Measurements from ENCODE around the gene DNAH14. TPM values are rescaled to one million over a fixed set of nuclear protein-coding genes. Genes with fewer than 3 reads are reported as not detected.

The DNAH14 gene
- total and polyA plus RNA-seq, 10 of the 15 experiments (the other 5 are each of a cell fraction or from before 2014, with no cell fraction given) = 2.0 to 7.9 (median 4.8) TPM

DNA sequence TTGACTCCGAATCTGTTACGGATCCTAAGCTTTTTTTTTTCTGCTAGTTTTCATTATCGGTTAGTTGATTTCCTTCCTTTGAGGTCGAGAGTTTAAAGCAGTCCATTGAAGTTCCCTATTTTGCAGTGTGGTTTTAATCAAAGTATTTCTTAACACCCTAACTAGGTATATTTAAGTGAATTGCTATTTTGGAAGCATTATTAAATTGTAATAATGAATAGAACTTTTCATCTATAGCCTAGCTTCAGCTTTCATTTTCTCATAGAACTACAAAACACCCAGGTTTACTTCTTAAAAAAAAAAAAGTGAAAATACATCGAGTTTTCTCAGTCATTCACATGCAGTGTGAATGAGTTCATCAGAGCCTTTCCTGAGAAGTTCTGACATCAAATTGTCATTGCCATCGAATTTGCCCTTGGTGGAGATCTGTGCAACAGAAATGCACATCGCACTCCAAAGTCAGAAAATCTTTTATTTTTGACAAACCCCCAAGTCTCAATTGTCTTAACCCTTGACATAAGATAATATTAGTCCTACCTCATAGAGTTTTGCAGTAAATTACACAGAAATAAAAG is 499.5 kb downstream of the DNAH14 start:
- ATAC-seq = no peak
- ChIA-PET RAD21 (ENCODE audit: unreplicated experiment) (interaction anchor here (1.2 to 2.8 kb wide), 3 partner anchors 13 to 39 kb away, joined by 4 to 13 read pairs (median 5); no protein-coding TSS in a partner anchor), SMC1A (ENCODE audit: uncharacterized antibody, unreplicated experiment) (interaction anchor here (8.1 kb wide), 1 partner anchor 14 kb away, joined by 108 read pairs; no protein-coding TSS in a partner anchor), CTCF (interaction anchor here (1.1 to 6.9 kb wide), 4 partner anchors 12 to 110 kb away, joined by 3 to 53 read pairs (median 5); no protein-coding TSS in a partner anchor), POLR2A (interaction anchor here (0.6 to 4.0 kb wide), 7 partner anchors 12 to 570 kb away, joined by 3 to 31 read pairs (median 4); partner anchors contain the start of gene SDE2)
- Histone ChIP-seq H3K4me3 (peak overlapping the region; percentile 80), H3K4me2 (ENCODE audit: control insufficient read depth, insufficient read depth) (peak overlapping the region; percentile 75), H4K20me1 (ENCODE audit: control insufficient read depth, insufficient read depth) (peaks cover 7% of the 10 kb centered on the region; the same call in 1 of the 2 replicates), H3K27ac (ENCODE audit: control insufficient read depth, insufficient read depth) (peak overlapping the region; percentile 96), H3K36me3 (ENCODE audit: control insufficient read depth in 2 of 2, insufficient read depth in 2 of 2, low read length in 1 of 2) (no peaks in the 10 kb centered on the region), H3K79me2 (ENCODE audit: control insufficient read depth, insufficient read depth, low read length) (peaks cover 39% of the 10 kb centered on the region), H3K27me3 (replicated peaks in 1 of 2; ENCODE audit: control insufficient read depth in 2 of 2, insufficient read depth in 2 of 2, low read length in 1 of 2) (no peaks in the 10 kb centered on the region), H2AFZ (ENCODE audit: control insufficient read depth, low read depth, low read length) (peak overlapping the region; percentile 92), H3K4me1 (ENCODE audit: control insufficient read depth, insufficient read depth, low read length) (peaks cover 17% of the 10 kb centered on the region), H3K9ac (ENCODE audit: control insufficient read depth, insufficient read depth, low read length) (peak overlapping the region; percentile 98), H3K9me3 (replicated peaks; ENCODE audit: control insufficient read depth, insufficient read depth, low read length) (no peaks in the 10 kb centered on the region; the same call in 2 of the 3 replicates)
- peak; percentile 44 for FAIRE-seq
- intact Hi-C loops (cut with micrococcal nuclease; ENCODE audit: unreplicated experiment) = loop anchor here (1.0 to 2.0 kb wide), 2 partner anchors 16 to 38 kb away; no protein-coding TSS in a partner anchor
- 0% methylated on average over 7 of the region's 7 CpGs for WGBS (ENCODE audit: insufficient coverage, insufficient replicate concordance, low lambda C conversion rate, missing lambda C conversion rate)
- peak; percentile 61 for DNase-seq (ENCODE audit: low read depth, low spot score)
- BruUV-seq (replicated peaks) = no TSS peak
- in situ Hi-C loops (cut with MboI) = no loop called here
- TF ChIP-seq ZBTB40 (IDR thresholded peaks at IDR 0.05; ENCODE audit: borderline replicate concordance) = peak; percentile 4; the same call in 1 of the 2 replicates
- 0 out of 4 replicates have a peak, but pooled peaks of 1 of the 2 experiments have one; percentile 4 for TF ChIP-seq IKZF2 (IDR thresholded peaks at IDR 0.05)
- TF ChIP-seq SREBF2 (IDR thresholded peaks at IDR 0.05; ENCODE audit: low read length) = no peak
- no peak for TF ChIP-seq ZSCAN29 (IDR thresholded peaks at IDR 0.05)
- peak; percentile 52 for TF ChIP-seq RUNX3 (IDR thresholded peaks at IDR 0.05; ENCODE audit: low read length)
- 0 out of 2 replicates have a peak, but pooled peaks have one; percentile 21 for TF ChIP-seq NFIC (IDR thresholded peaks at IDR 0.05; ENCODE audit: low read depth, low read length)
- TF ChIP-seq, protein P1, sequence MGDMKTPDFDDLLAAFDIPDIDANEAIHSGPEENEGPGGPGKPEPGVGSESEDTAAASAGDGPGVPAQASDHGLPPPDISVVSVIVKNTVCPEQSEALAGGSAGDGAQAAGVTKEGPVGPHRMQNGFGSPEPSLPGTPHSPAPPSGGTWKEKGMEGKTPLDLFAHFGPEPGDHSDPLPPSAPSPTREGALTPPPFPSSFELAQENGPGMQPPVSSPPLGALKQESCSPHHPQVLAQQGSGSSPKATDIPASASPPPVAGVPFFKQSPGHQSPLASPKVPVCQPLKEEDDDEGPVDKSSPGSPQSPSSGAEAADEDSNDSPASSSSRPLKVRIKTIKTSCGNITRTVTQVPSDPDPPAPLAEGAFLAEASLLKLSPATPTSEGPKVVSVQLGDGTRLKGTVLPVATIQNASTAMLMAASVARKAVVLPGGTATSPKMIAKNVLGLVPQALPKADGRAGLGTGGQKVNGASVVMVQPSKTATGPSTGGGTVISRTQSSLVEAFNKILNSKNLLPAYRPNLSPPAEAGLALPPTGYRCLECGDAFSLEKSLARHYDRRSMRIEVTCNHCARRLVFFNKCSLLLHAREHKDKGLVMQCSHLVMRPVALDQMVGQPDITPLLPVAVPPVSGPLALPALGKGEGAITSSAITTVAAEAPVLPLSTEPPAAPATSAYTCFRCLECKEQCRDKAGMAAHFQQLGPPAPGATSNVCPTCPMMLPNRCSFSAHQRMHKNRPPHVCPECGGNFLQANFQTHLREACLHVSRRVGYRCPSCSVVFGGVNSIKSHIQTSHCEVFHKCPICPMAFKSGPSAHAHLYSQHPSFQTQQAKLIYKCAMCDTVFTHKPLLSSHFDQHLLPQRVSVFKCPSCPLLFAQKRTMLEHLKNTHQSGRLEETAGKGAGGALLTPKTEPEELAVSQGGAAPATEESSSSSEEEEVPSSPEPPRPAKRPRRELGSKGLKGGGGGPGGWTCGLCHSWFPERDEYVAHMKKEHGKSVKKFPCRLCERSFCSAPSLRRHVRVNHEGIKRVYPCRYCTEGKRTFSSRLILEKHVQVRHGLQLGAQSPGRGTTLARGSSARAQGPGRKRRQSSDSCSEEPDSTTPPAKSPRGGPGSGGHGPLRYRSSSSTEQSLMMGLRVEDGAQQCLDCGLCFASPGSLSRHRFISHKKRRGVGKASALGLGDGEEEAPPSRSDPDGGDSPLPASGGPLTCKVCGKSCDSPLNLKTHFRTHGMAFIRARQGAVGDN (IDR thresholded peaks at IDR 0.05) = no peak
- no peak for TF ChIP-seq CBX3 (IDR thresholded peaks at IDR 0.05; ENCODE audit: borderline replicate concordance, low read depth)
- no peak for TF ChIP-seq CBX5 (IDR thresholded peaks at IDR 0.05; ENCODE audit: low read depth)
- TF ChIP-seq RB1 (IDR thresholded peaks at IDR 0.05; ENCODE audit: borderline replicate concordance) = no peak
- TF ChIP-seq, protein P2, sequence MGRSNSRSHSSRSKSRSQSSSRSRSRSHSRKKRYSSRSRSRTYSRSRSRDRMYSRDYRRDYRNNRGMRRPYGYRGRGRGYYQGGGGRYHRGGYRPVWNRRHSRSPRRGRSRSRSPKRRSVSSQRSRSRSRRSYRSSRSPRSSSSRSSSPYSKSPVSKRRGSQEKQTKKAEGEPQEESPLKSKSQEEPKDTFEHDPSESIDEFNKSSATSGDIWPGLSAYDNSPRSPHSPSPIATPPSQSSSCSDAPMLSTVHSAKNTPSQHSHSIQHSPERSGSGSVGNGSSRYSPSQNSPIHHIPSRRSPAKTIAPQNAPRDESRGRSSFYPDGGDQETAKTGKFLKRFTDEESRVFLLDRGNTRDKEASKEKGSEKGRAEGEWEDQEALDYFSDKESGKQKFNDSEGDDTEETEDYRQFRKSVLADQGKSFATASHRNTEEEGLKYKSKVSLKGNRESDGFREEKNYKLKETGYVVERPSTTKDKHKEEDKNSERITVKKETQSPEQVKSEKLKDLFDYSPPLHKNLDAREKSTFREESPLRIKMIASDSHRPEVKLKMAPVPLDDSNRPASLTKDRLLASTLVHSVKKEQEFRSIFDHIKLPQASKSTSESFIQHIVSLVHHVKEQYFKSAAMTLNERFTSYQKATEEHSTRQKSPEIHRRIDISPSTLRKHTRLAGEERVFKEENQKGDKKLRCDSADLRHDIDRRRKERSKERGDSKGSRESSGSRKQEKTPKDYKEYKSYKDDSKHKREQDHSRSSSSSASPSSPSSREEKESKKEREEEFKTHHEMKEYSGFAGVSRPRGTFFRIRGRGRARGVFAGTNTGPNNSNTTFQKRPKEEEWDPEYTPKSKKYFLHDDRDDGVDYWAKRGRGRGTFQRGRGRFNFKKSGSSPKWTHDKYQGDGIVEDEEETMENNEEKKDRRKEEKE (IDR thresholded peaks at IDR 0.05) = no peak
- no peak for TF ChIP-seq NRF1 (conservative IDR thresholded peaks at IDR 0.05; ENCODE audit: low read depth, low read length)

Data from GM12878 (cell line).